HFF-Myc (cell line): ENCODE results near the gene CCDC38.

ENCODE experiments used
- DNase-seq: peaks from one replicate; pipeline ENCODE4 v3.0.0-alpha.2; 2011; ENCODE audit warnings: low read depth; ENCODE audit errors: extremely low read depth
- H3K4me3 ChIP-seq: replicated peaks from 2 replicates; pipeline ENCODE4 v1.5.1; 2011; ENCODE audit warnings: low read depth, mild to moderate bottlenecking, control low read depth, low read length
- CTCF ChIP-seq: IDR thresholded peaks from 2 replicates; pipeline ENCODE4 v1.5.1; 2012; ENCODE audit warnings: mild to moderate bottlenecking, low read depth, low read length, control low read depth; ENCODE audit errors: missing control alignments

CCDC38 gene

GRCh38 chr12:95949477-95950206 lies 7.2 kb upstream of the CCDC38 start:
- TF ChIP-seq CTCF = no peak
- H3K4me3 ChIP-seq = no peak overlapping the region
- no peak for DNase-seq

DNA sequence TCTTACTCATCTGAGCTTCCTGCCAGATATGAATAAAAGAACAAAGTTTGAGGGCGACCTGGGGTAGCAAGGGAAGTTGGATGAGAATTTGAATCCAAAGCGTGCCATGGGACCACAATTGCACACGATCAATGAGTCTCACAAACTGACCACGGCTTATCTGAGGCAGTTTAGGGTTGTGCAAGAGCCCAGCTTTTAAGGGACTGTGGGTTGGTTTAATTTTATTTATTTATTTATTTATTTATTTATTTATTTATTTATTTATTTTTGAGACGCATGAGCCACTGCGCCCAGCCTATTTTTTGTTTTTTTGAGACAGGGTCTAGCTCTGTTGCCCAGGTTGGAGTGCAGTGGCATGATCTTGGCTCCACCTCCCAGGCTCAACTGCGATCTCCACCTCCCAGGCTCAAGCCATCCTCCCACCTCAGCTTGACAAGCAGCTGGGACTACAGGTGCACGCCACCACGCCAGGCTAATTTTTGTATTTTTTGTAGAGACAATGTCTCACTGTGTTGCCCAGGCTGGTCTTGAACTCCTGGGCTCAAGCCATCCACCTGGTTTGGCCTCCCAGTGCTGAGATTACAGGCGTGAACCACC lies 1.8 kb upstream of the CCDC38 start:
- no peak overlapping the region for H3K4me3 ChIP-seq
- no peak for DNase-seq
- no peak for TF ChIP-seq CTCF

GRCh38 chr12:95943330-95943842 lies 972 bp upstream of the CCDC38 start, which contains the start of gene AMDHD1:
TSS of gene AMDHD1 (plus strand) at chr12:95943331. CDS start at chr12:95943399, 68 bp downstream.
- TF ChIP-seq CTCF = peak; percentile 19
- DNase-seq = no peak
- peak within 1 kb of the TSS; percentile 58 for H3K4me3 ChIP-seq

- H3K4me3 ChIP-seq = peak overlapping the region; percentile 58
These were observed 302 bp downstream of the CCDC38 start for GRCh38 chr12:95942101-95942523.

GRCh38 chr12:95940514-95940913 lies 1.9 kb downstream of the CCDC38 start:
- no peak for TF ChIP-seq CTCF
- H3K4me3 ChIP-seq = no peak overlapping the region
- DNase-seq = no peak

More at GRCh38 chr12:95942101-95942523, 302 bp downstream of the CCDC38 start:
- TF ChIP-seq CTCF = no peak
- DNase-seq = no peak

GRCh38 chr12:95922231-95922630 lies 20.2 kb downstream of the CCDC38 start:
- no peak overlapping the region for H3K4me3 ChIP-seq
- no peak for TF ChIP-seq CTCF
- DNase-seq = no peak
